SU-DHL-6 (cell line): ENCODE results near the gene SUMO1.

ENCODE experiments used
- EZH2phosphoT487 ChIP-seq: fragments of 200-600 bp; sonication (generic), shearing (Covaris generic); conservative IDR thresholded peaks from 2 replicates; pipeline ENCODE4 v1.6.1; 2018; ENCODE audit warnings: mild to moderate bottlenecking, antibody characterized with exemption, low read length, moderate library complexity, mixed read lengths
- TF ChIP-seq, protein P1 (sequence below): fragments of 200-600 bp; sonication (generic); IDR thresholded peaks from one replicate; pipeline ENCODE4 v1.5.1; 2017; ENCODE audit warnings: antibody characterized with exemption, mild to moderate bottlenecking, low read length, moderate library complexity; ENCODE audit not compliant: insufficient read depth, poor library complexity, severe bottlenecking

DNA sequence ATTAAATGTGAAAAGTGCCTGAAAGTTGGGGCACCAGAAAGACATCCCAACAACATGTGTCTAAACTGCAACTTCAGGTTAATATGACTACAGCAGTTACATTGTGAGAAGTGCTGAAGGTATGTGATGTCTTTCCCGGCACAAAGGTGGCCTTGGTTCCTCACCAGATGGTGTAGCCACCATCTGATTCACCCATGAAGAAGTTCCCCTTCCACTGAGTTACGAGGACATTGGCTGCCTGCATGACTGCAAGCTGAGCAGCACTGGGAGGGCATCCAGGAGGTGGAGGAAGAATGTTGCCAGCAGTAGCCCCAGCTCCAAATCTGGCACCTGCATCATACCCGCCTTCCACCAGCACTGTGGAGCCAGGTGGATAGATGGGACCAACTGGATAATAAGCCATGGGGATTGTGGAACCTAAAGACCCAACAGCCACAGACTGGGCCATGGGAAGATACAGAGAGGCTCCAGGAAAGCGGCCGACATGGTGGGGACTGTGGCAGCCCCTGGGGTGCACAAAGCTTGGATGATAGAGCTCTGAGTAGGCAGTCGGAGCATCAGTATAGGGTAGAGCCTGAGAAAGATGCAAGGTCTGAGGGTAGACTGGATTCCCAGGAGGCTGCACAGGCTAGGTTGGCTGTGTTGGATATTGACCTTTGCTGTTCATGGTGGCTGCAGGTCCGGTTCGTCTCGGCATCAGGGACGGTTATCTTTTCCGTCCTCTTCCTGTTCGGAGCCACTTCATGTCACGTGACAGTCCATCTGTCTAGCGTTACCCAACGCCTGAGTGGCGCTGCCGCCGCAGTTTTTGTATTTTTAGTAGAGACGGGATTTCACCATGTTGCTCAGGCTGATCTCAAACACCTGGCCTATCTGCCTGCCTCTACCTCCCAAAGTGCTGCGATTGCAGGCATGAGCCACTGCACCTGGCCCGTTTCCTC lies 36.9 kb downstream of the SUMO1 start:
- TF ChIP-seq, protein P1, sequence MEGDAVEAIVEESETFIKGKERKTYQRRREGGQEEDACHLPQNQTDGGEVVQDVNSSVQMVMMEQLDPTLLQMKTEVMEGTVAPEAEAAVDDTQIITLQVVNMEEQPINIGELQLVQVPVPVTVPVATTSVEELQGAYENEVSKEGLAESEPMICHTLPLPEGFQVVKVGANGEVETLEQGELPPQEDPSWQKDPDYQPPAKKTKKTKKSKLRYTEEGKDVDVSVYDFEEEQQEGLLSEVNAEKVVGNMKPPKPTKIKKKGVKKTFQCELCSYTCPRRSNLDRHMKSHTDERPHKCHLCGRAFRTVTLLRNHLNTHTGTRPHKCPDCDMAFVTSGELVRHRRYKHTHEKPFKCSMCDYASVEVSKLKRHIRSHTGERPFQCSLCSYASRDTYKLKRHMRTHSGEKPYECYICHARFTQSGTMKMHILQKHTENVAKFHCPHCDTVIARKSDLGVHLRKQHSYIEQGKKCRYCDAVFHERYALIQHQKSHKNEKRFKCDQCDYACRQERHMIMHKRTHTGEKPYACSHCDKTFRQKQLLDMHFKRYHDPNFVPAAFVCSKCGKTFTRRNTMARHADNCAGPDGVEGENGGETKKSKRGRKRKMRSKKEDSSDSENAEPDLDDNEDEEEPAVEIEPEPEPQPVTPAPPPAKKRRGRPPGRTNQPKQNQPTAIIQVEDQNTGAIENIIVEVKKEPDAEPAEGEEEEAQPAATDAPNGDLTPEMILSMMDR: no peak
- no peak for TF ChIP-seq EZH2phosphoT487
